Upper lobe of left lung (tissue), 4 donors: ENCODE measurements around the gene MX2.

Experiments used
- POLR2A ChIP-seq, 4 donors: fragments of 450-650 bp; IDR thresholded peaks; one replicate each; pipeline ENCODE4 v1.5.1; 2016 to 2017; ENCODE audit warnings: antibody characterized with exemption in 4 of 4, mild to moderate bottlenecking in 2 of 4
- TF ChIP-seq, protein P1 (sequence below), 6 experiments: fragments of 450-650 bp in 4 of 6; fragments of 200-600 bp in 2 of 6; sonication (generic) in 2 of 6; IDR thresholded peaks; one replicate each; pipeline ENCODE4 v1.5.1; 2016 to 2019; ENCODE audit warnings: antibody characterized with exemption in 6 of 6

DNA sequence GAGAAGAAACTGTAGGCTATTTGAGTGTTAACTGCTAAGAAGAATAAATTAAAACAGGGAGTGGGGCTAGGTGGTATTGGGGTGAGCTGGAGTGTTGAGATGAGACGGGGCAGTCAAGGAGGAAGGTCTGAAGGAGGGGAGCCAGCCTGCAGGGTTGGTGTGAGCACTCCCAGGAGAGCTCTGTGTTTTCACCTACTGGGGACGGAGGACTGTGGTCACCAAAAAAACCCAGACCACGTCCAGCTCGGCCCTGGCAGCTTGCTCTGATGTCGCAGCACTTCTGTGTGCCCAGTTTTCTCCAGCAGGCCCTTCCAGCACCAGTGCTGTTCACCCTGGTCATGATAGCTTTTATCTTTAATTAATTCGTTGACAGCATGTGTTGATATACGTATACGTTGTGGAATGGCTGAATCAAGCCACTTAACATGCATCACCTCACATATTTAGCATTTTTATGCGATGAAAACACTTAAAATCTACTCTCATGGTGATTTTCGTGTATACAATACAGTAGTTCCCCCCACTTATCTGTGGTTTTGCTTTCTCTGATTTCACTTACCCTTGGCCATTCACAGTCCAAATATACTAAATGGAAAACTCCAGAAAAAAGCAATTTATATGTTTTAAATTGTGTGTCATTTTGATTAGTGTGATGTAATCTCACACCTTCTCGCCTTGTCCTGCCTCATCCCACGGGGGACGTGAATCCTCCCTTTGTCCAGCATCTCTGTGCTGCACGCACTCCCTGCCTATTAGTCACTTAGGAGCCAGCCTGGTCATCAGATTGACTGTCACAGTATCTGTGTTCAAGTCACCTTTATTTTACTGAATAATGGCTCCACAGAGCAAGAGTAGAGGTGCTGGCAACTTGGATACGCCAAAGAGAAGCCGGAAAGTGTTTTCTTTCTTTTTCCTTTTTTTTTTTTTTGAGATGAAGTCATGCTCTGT, 32.9 kb upstream of the MX2 start:
- TF ChIP-seq, protein P1, sequence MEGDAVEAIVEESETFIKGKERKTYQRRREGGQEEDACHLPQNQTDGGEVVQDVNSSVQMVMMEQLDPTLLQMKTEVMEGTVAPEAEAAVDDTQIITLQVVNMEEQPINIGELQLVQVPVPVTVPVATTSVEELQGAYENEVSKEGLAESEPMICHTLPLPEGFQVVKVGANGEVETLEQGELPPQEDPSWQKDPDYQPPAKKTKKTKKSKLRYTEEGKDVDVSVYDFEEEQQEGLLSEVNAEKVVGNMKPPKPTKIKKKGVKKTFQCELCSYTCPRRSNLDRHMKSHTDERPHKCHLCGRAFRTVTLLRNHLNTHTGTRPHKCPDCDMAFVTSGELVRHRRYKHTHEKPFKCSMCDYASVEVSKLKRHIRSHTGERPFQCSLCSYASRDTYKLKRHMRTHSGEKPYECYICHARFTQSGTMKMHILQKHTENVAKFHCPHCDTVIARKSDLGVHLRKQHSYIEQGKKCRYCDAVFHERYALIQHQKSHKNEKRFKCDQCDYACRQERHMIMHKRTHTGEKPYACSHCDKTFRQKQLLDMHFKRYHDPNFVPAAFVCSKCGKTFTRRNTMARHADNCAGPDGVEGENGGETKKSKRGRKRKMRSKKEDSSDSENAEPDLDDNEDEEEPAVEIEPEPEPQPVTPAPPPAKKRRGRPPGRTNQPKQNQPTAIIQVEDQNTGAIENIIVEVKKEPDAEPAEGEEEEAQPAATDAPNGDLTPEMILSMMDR (IDR thresholded peaks at IDR 0.05) = no peak
- TF ChIP-seq POLR2A (IDR thresholded peaks at IDR 0.05) = no peak
